D721Med (cell line): ENCODE data around the gene BRCC3.

Experiments
- DNase-seq: peaks from one replicate; pipeline ENCODE4 v3.0.0; 2011; ENCODE audit warnings: low spot score; ENCODE audit not compliant: insufficient read length
- FAIRE-seq: peaks from 2 replicates; lab custom pipeline; 2011; peaks lifted over from hg19 to GRCh38; lab: Jason Lieb, UNC
- CTCF ChIP-seq: IDR thresholded peaks from 2 replicates; pipeline ENCODE4 v1.5.1; 2012; ENCODE audit warnings: mild to moderate bottlenecking, control low read depth; ENCODE audit not compliant: insufficient read depth; ENCODE audit errors: missing control alignments

Gene BRCC3

DNA sequence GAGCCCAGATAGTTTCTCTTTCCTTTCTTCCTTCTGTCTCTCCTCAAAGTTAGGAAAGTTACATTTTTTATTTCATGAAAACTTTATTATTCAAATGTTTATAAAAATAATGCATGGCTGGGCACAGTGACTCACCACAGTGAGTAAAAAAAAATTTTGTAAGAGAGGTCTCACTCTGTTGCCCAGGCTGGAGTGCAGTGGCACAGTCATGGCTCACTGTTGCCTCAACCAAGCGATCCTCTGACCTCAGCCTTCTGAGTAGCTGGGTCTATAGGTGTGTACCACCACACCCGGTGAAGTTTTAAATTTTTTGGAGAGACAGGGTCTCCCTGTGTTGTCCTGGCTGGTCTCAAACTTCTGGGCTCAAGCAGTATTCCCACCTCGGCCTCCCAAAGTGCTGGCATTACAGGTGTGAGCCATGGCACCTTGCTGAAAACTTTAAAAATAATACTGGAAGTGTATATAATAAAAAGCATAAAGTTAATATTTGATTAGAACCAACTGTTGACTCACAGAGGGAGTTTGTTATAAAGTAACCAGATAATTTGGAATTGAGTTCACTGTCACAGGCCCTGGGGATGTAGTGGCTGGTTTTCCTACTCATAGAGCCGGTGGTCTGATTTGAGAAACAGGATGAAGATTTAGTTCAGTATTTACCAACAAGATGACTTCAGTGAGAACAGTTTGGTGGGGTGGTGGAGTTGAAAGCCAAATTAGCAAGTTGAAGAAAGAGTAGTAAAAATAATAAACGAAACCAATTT is 18.4 kb upstream of the BRCC3 start:
- no peak for FAIRE-seq
- no peak for DNase-seq
- no peak for TF ChIP-seq CTCF

DNA sequence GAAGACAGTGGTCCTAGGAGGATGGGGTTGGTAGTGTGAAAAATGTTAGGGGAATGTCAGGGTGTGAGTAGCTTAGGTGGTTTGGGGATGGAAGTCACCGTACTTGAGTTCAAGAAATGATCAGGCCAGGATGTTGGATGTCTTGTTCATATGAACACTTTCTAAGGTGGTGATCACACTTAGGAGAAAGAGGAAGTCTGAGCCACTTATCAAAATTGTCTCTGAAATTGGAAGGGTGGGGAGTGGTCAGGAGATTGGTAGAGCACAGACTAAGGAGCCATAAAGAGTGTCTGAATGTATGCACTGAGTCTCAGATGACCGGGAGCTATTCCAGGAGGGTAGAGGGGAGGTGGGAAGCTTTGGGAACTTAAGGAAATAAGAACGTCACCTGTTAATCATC is 17.7 kb upstream of the BRCC3 start:
- DNase-seq (no peak), FAIRE-seq (no peak)
- TF ChIP-seq CTCF = no peak

GRCh38 chrX:155054255-155054654 is 17.1 kb upstream of the BRCC3 start:
- FAIRE-seq (no peak), DNase-seq (no peak)
- no peak for TF ChIP-seq CTCF

DNA sequence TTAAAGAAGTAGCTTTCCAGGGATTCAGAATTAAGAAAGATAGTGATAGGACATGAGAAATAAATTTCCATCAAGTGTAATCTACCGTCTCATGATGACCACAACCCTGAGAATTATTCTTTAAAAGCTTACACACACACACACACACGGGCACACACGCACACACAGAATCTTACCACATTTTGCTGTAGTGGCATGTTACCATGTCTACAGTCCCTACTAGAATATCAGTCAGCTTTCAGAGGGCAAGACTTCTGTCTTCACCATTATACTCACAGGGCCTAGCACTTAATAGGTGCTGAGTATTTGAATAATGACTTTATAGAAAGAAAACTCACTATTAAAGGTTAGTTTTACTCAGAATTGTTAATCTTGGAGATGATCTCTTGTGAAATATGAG is 15.8 kb upstream of the BRCC3 start:
- DNase-seq = no peak
- TF ChIP-seq CTCF = no peak
- no peak for FAIRE-seq

DNA sequence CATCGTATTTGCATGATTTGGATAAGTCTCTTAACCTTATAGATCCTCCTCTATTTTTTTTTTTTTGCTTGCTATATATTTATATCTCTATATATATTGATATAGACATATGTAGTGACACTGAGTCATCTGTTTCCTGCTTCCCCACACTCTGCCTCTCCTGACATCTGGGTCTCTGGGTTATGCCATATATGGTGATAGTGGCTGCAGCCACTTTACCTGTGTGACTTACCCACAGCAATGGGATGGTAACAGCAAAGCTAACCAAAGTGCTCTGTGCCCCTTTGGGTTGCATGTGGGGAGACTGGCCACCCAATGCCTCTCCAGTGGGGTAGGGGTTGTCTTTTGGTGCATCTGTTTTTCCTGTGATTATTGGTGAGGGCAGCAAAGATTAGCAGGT is 14.8 kb upstream of the BRCC3 start:
- TF ChIP-seq CTCF = no peak
- DNase-seq = no peak
- FAIRE-seq = no peak

- peak; percentile 59 for TF ChIP-seq CTCF
- DNase-seq = peak; percentile 16
- FAIRE-seq = peak; percentile 66
Observed at GRCh38 chrX:155056877-155057792, 14.2 kb upstream of the BRCC3 start.
